GM21717 (cell line): ENCODE measurements around the gene FOXC1.

Experiments used
- ATAC-seq: cut with Tn5 transposase; IDR thresholded peaks from one replicate; pipeline ENCODE4 v1.9.1; 2021; ENCODE audit warnings: mild to moderate bottlenecking, moderate library complexity; ENCODE audit not compliant: unreplicated experiment

The FOXC1 gene

DNA sequence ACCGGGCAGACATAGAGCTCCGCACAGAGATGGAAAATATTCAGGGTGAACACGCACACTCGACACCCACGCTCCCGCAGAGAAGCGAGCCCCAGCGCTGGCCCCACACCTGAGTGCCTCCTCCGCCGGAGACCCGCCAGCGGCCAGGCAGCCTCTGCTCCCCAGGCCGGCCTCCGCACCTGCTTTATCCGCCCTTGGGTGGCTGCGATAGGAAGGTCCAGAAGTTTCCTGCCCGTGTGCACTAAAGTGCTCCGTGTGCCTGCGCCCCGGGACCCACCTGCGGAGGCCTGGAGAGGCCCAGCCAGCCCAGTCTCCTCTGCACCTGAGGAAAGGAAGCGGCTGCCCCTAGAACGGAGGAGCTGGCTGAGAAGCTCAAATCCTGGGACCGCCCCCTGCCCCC, 10.8 kb upstream of the FOXC1 start:
- no peak for ATAC-seq

GRCh38 chr6:1599469-1599868, 10.2 kb upstream of the FOXC1 start:
- no peak for ATAC-seq

- no peak for ATAC-seq
Measured at GRCh38 chr6:1600063-1600763, 9.5 kb upstream of the FOXC1 start.

- no peak for ATAC-seq
Measured at GRCh38 chr6:1600764-1601157, 9.0 kb upstream of the FOXC1 start.

GRCh38 chr6:1601158-1602048, 8.3 kb upstream of the FOXC1 start:
- ATAC-seq: no peak

DNA sequence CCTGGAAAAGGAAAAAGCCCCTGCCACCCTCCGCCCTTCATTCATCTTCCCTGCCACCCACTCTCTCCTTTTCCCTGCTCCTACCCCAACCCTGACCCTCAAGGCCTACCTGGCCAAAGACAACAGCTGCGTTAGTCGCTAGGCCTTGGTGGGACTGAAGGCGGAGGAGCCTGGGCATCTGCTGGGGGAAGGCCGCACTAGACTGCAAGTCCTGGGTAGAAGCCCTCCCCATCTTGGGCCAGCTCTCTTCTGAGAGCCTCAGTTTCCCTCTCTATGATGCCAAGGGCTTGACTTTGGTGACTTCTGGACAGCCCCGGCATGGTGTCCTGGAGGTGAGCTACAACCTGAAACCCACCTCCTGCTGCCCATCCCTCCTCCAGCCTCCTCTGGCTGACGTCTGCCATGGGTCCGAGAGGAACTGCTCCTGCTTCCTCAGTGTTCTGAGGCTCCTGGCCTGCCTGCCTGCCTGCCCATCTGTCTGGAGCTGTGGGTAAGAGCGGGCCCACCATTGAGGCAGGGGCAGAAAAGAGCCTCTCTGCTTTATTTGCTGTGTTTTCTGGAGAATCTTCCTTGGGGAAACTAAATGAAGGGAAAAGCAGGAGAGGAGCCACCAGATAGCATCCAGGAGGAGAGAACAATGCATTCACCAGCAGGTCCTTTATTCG, 7.5 kb upstream of the FOXC1 start:
- no peak for ATAC-seq

DNA sequence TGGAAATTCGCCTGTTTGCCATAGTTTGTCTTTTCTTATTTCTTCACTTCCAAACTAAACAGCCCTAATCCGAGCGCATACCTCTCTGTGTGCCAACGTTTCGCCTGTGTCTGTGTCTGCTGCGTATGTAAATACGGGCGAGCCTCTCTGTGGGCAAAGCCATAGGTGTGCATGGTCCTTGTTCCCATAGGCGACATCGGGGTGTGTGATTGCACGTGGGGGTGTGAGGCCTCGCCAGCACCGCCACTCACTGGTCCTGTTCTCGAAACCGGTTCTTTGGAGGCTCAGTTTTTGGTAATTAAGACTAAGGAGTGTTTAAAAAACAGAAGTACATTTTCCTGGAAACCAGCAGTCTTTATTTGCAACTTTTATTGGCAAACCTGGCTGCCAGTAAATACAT, 6.0 kb upstream of the FOXC1 start:
- ATAC-seq: no peak

DNA sequence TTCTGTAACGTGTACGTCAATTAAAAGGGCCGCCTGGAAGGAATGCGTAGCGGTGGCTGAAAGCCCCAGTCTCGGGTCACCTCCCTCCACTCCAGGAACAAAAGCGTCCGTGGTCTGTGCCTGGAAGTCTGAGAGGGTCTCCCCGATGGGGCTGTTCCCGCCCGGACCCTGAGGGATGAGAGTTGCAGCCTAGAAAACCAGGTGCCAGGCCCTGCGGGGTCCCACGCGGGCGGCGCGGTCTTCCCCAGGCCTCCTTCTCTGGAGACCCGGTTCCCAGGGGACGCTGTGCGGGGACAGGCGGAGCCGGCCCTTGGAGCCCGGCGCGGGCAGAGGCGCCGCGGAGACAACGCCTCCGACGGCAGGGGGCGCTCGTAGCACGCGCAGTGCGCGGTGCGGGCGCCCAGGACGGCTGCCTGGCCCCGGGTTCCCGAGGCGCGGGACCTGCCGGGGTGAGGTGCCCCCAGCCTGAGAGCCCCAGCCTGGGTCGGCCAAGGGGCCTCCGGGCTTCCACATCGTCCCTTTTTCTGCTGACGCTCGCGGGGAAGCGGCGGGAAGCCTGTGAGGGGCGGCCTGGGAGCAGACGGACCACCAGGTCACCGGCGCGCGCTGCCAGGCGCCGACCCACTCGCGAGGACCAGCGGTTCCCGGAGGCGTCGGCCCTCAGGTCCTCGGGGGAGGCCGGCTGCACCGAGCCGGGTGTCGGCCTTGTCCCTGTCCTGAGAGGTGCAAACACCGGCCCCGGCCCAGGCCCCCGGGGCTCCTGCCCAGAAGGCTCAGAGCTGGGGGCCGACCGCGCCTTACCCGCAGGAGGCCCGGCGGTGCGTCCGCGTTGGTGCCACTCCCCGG, 5.3 kb upstream of the FOXC1 start:
- ATAC-seq: no peak

- ATAC-seq: no peak
Measured at GRCh38 chr6:1605004-1605892, 4.5 kb upstream of the FOXC1 start.

DNA sequence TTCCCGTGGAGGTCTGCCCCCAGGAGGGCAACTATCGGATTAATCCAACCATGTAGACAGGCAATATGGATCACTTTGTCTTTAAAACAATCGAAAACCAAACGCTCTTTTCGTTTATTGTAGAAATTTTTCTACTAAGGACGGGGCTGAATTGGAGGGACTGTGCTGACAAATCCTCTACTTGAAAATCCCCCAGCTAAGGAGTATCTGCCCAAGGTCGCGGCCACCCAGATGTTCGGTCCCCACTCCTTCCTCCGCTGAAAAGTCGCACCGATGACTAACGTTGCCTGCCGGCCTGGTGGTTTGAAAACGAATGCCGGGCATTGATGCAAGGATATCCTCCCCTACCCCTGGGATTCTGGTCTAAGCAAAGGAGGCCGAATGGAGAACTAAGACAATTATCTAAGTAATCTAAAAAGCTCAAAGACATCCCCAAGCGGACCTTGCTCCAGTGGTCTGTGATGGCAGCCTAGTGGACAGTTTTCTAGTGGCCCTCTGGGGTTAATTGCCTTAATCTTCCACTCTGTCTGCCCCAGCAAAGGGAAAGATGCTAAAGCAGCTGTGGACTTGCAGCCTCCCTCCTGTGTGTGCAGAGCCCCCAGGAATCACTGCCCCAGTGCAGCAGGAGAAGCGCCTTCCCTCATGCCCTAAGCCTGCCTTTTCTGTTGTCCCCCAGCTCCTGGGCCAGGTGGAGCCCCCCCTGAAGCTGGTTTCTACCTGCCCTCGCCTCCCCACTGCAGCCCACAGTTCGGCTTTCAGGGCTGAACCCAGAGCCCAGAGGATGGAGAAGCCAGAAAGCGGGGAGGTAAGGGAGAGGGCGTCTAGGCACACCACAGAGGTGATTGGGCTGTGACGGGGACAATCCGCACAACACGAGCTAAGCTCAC, 3.6 kb upstream of the FOXC1 start:
- ATAC-seq: no peak

- no peak for ATAC-seq
Measured at GRCh38 chr6:1606780-1607515, 2.8 kb upstream of the FOXC1 start.

DNA sequence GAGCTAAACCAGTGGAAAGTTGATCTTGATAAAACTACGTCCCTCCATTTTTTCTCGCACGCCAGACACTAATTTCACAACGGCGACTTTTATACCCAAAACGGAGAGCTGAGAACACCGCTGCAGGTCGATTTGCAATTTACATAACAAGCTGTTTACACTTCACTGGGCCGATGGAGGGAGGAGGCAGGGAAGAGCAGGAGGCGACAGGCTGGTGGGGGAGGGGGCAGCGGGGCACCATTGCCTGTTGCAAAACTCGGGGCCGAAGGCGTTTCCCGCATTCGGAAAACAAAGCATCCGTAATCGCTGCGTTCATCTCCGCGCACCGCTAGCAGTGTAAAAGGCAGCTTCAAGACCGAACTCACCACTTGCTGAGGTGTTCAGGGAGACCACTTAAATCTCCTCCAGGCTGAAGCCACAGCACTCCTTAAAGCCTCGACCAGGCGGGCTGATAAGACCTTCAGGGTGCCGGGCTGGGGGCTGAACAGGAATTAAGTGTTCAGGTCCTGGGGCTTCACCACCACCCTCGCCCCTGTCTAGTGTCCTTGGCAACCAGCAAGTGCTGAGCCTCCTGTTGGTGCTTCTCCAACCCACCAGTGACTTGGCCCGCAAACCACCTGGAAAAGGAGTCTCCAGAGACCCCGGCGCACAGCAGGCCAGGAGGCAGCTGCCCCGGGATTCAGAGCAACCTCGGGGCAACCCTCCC, 2.0 kb upstream of the FOXC1 start:
- ATAC-seq: no peak

- no peak for ATAC-seq
Measured at GRCh38 chr6:1608222-1609040, 1.3 kb upstream of the FOXC1 start.

DNA sequence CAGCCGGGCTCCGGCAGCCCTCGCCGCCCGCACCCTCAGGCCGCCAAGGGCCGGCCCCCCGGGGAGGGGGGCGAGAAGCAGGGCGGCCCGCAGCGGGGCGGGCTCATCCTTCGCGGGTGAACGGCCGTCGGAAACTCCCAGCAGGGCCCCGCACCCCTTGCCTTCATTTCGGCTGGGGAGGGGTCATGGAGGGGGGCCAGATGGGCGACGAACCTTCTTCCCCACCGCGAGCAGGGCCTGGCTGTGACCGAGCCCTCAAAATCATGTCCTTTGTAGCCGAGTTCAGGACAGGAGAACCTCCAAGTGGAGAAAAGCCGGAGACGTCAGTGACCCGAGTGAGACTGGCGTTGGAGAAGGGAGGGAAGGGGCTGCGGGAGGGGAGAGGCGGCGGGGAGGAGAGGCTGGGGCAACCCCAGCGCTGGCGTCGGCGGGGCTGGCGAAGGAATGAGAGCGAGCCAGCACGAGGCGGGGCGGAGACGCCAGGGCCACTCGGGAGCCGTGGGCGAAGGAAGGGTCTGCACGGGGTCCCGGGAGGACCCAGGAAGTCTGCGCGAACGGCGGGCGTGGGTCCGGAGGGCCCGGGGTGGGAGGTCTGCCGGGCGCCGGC, 571 bp upstream of the FOXC1 start:
- ATAC-seq: peak; percentile 14

DNA sequence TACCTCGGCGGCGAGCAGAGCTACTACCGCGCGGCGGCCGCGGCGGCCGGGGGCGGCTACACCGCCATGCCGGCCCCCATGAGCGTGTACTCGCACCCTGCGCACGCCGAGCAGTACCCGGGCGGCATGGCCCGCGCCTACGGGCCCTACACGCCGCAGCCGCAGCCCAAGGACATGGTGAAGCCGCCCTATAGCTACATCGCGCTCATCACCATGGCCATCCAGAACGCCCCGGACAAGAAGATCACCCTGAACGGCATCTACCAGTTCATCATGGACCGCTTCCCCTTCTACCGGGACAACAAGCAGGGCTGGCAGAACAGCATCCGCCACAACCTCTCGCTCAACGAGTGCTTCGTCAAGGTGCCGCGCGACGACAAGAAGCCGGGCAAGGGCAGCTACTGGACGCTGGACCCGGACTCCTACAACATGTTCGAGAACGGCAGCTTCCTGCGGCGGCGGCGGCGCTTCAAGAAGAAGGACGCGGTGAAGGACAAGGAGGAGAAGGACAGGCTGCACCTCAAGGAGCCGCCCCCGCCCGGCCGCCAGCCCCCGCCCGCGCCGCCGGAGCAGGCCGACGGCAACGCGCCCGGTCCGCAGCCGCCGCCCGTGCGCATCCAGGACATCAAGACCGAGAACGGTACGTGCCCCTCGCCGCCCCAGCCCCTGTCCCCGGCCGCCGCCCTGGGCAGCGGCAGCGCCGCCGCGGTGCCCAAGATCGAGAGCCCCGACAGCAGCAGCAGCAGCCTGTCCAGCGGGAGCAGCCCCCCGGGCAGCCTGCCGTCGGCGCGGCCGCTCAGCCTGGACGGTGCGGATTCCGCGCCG, 994 bp downstream of the FOXC1 start:
- ATAC-seq: peak; percentile 15

- ATAC-seq: no peak
Measured at GRCh38 chr6:1611322-1611571, 1.5 kb downstream of the FOXC1 start.
